Activated CD8-positive, alpha-beta memory T cell treated with anti-CD3 and anti-CD28 coated beads, Interleukin-2, amount 50 U/mL, for 24 hours (primary cell): ENCODE measurements around the gene SCIN.
A peak's percentile ranks its signal among the peaks of the same experiment; 100 is the strongest.
"Not testable (repeated sequence)": the region's sequence is repeated elsewhere in the genome, so short reads cannot be mapped to it uniquely, and the experiment has no call there.

ENCODE experiments used
- DNase-seq: peaks from one replicate; pipeline ENCODE4 v3.0.0-alpha.2; 2020; ENCODE audit errors: extremely low read depth

SCIN gene

GRCh38 chr7:12647364-12648219 is 77.1 kb downstream of the SCIN start:
- no peak for DNase-seq

- no peak for DNase-seq
Measured at GRCh38 chr7:12648704-12649261, 78.3 kb downstream of the SCIN start.

GRCh38 chr7:12649348-12649747 is 78.8 kb downstream of the SCIN start:
- no peak for DNase-seq

DNA sequence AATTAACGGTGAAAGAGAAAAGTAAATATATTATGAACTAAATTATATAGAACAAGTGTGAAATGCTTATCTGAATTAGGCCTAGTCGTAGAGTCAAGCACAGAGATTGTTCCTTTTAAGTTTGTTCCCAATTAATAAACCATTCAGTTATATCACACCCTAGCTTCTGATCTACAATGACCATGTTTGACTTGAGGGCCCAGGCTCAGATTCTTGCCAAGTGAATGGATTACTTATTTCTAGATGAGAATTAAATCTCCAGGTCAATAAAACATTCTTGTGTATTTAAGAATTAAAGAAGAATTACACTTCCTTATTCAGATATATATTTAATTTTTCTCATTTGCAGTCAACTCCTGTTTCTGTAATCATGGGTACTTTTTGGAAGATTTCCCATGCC is 79.6 kb downstream of the SCIN start:
- no peak for DNase-seq

DNA sequence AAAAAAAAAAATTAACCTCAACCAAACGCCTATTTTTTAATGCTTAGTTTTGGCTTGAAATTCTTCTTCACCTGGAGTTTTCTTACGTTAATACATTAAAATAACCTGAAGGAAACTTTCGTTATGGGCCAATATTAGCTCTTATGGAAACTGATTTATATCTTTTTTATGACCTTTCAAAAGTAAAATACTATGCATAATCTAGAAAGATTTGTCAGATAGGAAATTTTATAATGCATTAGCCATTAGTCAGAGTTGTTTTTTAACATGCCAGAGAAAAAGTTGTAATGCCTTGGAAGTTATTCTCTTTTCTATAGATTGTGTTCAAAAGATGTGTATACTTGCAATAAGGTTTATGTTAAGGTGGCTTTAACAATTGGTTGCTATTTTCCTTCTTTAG is 82.6 kb downstream of the SCIN start:
- DNase-seq = no peak

GRCh38 chr7:12653518-12653917 is 83.0 kb downstream of the SCIN start:
- no peak for DNase-seq

- DNase-seq = no peak
Measured at GRCh38 chr7:12655161-12655560, 84.6 kb downstream of the SCIN start.

DNA sequence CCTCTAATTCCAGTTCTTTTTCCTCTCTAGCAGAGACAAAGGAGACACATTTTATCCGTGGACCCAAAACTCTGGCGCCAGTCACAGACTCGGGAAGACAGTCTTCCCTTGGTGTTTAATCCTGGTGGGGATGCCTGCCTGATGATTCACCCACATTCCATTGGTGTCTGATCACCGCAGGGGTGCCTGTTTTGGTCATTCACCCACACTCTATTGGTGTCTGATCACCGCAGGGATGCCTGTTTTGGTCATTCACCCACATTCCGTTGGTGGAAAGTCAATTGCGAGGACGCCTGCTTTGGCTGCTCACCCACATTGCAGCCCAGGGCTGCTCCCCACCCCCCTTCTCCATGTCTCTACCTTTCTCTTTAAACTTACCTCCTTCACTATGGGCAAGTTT is 89.9 kb downstream of the SCIN start:
- DNase-seq = not testable (repeated sequence)

DNA sequence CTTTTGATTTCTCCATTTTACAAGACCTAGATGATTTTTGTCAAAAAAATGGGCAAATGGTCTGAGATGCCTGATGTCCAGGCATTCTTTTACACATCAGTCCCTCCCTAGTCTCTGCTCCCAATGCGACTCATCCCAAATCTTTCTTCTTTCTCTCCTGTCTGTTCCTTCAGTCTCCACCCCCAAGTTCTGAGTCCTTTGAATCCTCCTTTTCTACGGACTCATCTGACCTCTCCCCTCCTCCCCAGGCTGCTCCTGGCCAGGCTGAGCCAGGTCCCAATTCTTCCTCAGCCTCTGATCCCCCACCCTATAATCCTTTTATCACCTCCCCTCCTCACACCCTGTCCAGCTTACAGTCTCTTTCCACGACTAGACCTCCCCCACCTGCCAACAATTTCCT is 90.5 kb downstream of the SCIN start:
- not testable (repeated sequence) for DNase-seq

- DNase-seq = no peak
Measured at GRCh38 chr7:12661581-12661980, 91.1 kb downstream of the SCIN start.

DNA sequence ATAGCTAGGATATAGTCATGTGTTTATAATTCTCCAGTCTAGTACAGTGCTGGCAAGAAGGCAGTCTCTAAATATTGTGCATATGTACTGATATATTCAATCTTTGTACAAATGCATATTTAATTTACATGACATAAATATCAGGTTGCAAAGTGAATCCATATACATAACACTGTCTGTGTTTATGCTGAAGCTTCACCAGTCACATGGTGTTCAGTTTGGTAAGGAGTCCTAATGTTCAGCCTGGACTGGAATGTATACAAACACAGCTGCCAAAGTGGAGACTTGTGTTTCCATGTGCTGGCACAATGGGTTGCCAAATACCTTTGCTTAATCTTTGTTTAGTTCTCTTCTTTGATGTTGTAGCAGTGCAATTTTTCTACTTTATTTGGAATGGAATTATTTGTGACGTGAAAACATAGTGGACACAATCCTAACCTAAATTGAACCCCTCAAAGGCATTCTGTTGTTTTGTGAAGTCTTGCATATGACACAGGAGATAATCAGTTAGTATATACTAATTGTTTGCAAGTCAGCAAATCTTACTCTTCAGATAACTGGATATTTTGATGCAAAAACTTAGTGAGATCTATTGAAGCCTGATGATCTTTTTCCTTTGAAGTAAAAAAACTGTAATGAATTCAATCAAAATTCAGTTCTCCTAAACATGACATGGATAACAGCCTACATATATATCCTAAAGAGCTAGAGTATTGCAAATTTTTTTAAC is 99.6 kb downstream of the SCIN start:
- no peak for DNase-seq

- DNase-seq = no peak
Measured at GRCh38 chr7:12670743-12671520, 100.4 kb downstream of the SCIN start.

DNA sequence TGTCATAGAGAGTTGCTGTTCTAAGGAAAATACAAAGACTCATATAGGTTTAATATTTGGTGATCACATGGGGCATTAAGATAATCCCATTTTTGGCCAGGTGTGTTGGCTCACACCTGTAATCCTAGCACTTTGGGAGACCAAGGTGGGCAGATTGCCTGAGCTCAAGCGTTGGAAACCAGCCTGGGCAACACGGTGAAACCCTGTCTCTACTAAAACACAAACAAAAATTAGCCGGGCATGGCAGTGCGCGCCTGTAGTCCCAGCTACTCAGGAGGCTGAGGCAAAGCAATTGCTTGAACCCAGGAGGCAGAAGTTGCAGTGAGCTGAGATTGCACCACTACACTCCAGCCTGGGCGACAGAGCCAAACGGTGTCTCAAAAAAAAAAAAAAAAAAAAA is 102.9 kb downstream of the SCIN start:
- not testable (repeated sequence) for DNase-seq

- DNase-seq = no peak
Measured at GRCh38 chr7:12674053-12674452, 103.5 kb downstream of the SCIN start.

DNA sequence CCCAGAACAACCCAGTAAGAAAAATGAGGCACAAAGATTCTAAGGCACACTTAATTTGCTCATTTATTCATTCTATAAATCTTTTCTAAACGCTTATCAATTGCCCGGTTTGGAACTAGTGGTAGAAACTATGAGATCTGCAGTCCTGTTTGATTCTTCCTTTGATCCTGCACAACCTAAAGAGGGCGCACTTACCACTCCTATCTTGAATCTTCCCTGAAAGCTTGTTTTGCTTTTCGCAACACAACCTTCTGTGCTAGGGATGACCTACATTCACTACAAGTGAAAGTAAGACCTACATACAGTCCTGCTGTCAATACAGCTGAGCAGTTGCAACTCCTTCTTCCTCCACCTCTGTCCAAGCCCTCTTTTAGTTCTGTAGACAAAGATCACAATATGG is 104.3 kb downstream of the SCIN start:
- no peak for DNase-seq

GRCh38 chr7:12683678-12684585 is 113.4 kb downstream of the SCIN start:
- DNase-seq = no peak

- no peak for DNase-seq
Measured at GRCh38 chr7:12684733-12685132, 114.2 kb downstream of the SCIN start.

DNA sequence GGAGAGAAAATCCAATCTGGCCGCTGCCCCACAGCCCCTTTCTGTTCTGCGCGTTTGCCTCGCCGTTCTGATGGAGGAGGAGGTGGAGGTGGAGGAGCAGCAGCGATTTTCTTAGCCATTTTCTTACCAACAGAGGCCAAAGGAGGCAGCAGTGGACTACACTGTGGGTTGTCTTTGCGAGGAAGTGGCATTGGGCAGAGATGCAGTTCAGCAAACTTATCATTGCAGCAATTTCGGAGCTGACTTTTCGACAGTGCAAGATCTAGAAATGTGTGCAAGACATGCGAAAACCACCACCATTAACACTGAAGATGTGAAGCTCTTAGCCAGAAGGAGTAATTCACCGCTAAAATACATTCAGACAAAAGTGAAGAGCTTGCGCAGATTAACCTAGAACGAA is 115.0 kb downstream of the SCIN start:
- no peak for DNase-seq

- DNase-seq = peak; percentile 85
Measured at GRCh38 chr7:12686234-12686890, 115.8 kb downstream of the SCIN start.

- DNase-seq = peak; percentile 88
Measured at GRCh38 chr7:12686891-12687717, 116.6 kb downstream of the SCIN start, which contains the start of gene ARL4A. ARL4A (plus strand) TSS chr7:12687633; CDS start chr7:12688255, 622 bp downstream.
